ENCODE measurements around the gene HOXA5.

Gene HOXA5

GRCh38 chr7:27143023-27143949 is at the start of gene HOXA5:
Gene HOXA5, minus strand, starts transcription at chr7:27143681. Its CDS starts 74 bp downstream, at chr7:27143607.
- no peak for DNase-seq

- DNase-seq, result no peak
These were observed 49.3 kb upstream of the HOXA5 start for GRCh38 chr7:27192546-27193334.

GRCh38 chr7:27191833-27192545 is 48.5 kb upstream of the HOXA5 start:
- DNase-seq, result no peak

GRCh38 chr7:27191161-27191731 is 47.8 kb upstream of the HOXA5 start:
- DNase-seq, result no peak

- DNase-seq, result no peak
These were observed 46.7 kb upstream of the HOXA5 start for GRCh38 chr7:27189997-27190748.

- no peak for DNase-seq
These were observed 46.0 kb upstream of the HOXA5 start for GRCh38 chr7:27189295-27189996.

- no peak for DNase-seq
These were observed 45.2 kb upstream of the HOXA5 start for GRCh38 chr7:27188386-27189294.

- no peak for DNase-seq
These were observed 44.2 kb upstream of the HOXA5 start for GRCh38 chr7:27187475-27188385.

GRCh38 chr7:27186668-27187474 is 43.4 kb upstream of the HOXA5 start:
- DNase-seq, result no peak

GRCh38 chr7:27185854-27186667 is 42.6 kb upstream of the HOXA5 start:
- no peak for DNase-seq

- no peak for DNase-seq
These were observed 41.8 kb upstream of the HOXA5 start, which contains the start of gene HOXA11 for GRCh38 chr7:27185013-27185853. Gene HOXA11, minus strand, starts transcription at chr7:27185232. Its CDS starts 88 bp downstream, at chr7:27185144.

GRCh38 chr7:27184337-27185012 is 41.0 kb upstream of the HOXA5 start:
- no peak for DNase-seq

GRCh38 chr7:27183682-27184336 is 40.3 kb upstream of the HOXA5 start:
- DNase-seq, result no peak

GRCh38 chr7:27182861-27183681 is 39.6 kb upstream of the HOXA5 start:
- no peak for DNase-seq
